Measurements from ENCODE around the gene GZMA. TPM values are rescaled to one million over a fixed set of nuclear protein-coding genes. Genes with fewer than 3 reads are reported as not detected.

The GZMA gene
- total and polyA plus RNA-seq, 2 donors (not counting 1 experiment from before 2014, with no cell fraction given), result 1.0 TPM; not detected in 1

- no peak overlapping the region for H3K27ac Mint-ChIP-seq
Measured at GRCh38 chr5:55149308-55149795, 46.9 kb downstream of the GZMA start.

More at GRCh38 chr5:55149308-55149795, 46.9 kb downstream of the GZMA start:
- no peak overlapping the region for H3K4me2 ChIP-seq (replicated peaks; ENCODE audit: low read depth, low read length, poor library complexity, severe bottlenecking)
- no peak overlapping the region for H3K27ac ChIP-seq (ENCODE audit: low read length in 2 of 2)
- no peaks in the 10 kb centered on the region for H3K79me2 ChIP-seq (ENCODE audit: control insufficient read depth, insufficient read depth, low read length)
- H3K4me1 ChIP-seq (ENCODE audit: control insufficient read depth in 2 of 2, insufficient read depth in 2 of 2, low read length in 2 of 2), result peaks cover 4% of the 10 kb centered on the region in 2 donors
- ChIA-PET CTCF (no interaction called here), POLR2A (no interaction called here)
- H3K9me3 Mint-ChIP-seq (ENCODE audit: insufficient read depth), result no peaks in the 10 kb centered on the region
- peaks cover 0 to 3% (median 0%) of the 10 kb centered on the region in 3 donors for H3K9me3 ChIP-seq (ENCODE audit: control extremely low read depth in 1 of 3, control insufficient read depth in 2 of 3, insufficient read depth in 1 of 3, low read length in 2 of 3)
- peaks cover 0 to 7% (median 1%) of the 10 kb centered on the region in 4 experiments for H3K27me3 ChIP-seq (replicated peaks in 1 of 4; ENCODE audit: control extremely low read depth in 1 of 4, control insufficient read depth in 3 of 4, insufficient read depth in 4 of 4, low read length in 3 of 4)
- H3K4me3 ChIP-seq (ENCODE audit: control extremely low read depth in 1 of 5, extremely low read depth in 1 of 5, insufficient read depth in 1 of 5, low read depth in 2 of 5, low read length in 4 of 5), result no peak overlapping the region
- no peak for TF ChIP-seq CTCF (IDR thresholded peaks at IDR 0.05)
- TF ChIP-seq EZH2 (IDR thresholded peaks at IDR 0.05; ENCODE audit: borderline replicate concordance, insufficient read depth, low read depth, low read length, poor library complexity, severe bottlenecking), result no peak
- WGBS (ENCODE audit: insufficient coverage), result 100% methylated on average over 1 of the region's 2 CpGs
- peaks cover 2% of the 10 kb centered on the region for H3K4me1 Mint-ChIP-seq
- intact Hi-C loops (cut with micrococcal nuclease), result loop anchor here (10.0 kb wide), 1 partner anchor 835 kb away; the partner anchor contains the start of gene ARL15
- ATAC-seq (ENCODE audit: low read depth) (no peak), DNase-seq (no peak)
- no peak overlapping the region for H3K4me3 Mint-ChIP-seq
- no peak overlapping the region for H2AFZ ChIP-seq (ENCODE audit: insufficient read depth, low read depth, low read length, poor library complexity, severe bottlenecking)
- H3K36me3 ChIP-seq (replicated peaks in 1 of 2; ENCODE audit: control extremely low read depth in 1 of 2, control insufficient read depth in 1 of 2, extremely low read depth in 1 of 2, insufficient read depth in 2 of 2, low read length in 1 of 2), result no peaks in the 10 kb centered on the region
- H3K27me3 Mint-ChIP-seq, result peaks cover 23% of the 10 kb centered on the region
- H4K20me1 ChIP-seq (ENCODE audit: control insufficient read depth, insufficient read depth, low read length, poor library complexity, severe bottlenecking), result no peaks in the 10 kb centered on the region
- no peak overlapping the region for H3K9ac ChIP-seq (ENCODE audit: low read length)
